ENCODE data around the gene CCDC9B.

GRCh38 chr15:40295297-40295696 is 45.4 kb downstream of the CCDC9B start:
- TF ChIP-seq, protein P1, sequence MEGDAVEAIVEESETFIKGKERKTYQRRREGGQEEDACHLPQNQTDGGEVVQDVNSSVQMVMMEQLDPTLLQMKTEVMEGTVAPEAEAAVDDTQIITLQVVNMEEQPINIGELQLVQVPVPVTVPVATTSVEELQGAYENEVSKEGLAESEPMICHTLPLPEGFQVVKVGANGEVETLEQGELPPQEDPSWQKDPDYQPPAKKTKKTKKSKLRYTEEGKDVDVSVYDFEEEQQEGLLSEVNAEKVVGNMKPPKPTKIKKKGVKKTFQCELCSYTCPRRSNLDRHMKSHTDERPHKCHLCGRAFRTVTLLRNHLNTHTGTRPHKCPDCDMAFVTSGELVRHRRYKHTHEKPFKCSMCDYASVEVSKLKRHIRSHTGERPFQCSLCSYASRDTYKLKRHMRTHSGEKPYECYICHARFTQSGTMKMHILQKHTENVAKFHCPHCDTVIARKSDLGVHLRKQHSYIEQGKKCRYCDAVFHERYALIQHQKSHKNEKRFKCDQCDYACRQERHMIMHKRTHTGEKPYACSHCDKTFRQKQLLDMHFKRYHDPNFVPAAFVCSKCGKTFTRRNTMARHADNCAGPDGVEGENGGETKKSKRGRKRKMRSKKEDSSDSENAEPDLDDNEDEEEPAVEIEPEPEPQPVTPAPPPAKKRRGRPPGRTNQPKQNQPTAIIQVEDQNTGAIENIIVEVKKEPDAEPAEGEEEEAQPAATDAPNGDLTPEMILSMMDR (IDR thresholded peaks at IDR 0.05; ENCODE audit: insufficient read depth, low read length) = no peak
- TF ChIP-seq, protein P2, sequence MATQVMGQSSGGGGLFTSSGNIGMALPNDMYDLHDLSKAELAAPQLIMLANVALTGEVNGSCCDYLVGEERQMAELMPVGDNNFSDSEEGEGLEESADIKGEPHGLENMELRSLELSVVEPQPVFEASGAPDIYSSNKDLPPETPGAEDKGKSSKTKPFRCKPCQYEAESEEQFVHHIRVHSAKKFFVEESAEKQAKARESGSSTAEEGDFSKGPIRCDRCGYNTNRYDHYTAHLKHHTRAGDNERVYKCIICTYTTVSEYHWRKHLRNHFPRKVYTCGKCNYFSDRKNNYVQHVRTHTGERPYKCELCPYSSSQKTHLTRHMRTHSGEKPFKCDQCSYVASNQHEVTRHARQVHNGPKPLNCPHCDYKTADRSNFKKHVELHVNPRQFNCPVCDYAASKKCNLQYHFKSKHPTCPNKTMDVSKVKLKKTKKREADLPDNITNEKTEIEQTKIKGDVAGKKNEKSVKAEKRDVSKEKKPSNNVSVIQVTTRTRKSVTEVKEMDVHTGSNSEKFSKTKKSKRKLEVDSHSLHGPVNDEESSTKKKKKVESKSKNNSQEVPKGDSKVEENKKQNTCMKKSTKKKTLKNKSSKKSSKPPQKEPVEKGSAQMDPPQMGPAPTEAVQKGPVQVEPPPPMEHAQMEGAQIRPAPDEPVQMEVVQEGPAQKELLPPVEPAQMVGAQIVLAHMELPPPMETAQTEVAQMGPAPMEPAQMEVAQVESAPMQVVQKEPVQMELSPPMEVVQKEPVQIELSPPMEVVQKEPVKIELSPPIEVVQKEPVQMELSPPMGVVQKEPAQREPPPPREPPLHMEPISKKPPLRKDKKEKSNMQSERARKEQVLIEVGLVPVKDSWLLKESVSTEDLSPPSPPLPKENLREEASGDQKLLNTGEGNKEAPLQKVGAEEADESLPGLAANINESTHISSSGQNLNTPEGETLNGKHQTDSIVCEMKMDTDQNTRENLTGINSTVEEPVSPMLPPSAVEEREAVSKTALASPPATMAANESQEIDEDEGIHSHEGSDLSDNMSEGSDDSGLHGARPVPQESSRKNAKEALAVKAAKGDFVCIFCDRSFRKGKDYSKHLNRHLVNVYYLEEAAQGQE (IDR thresholded peaks at IDR 0.05; ENCODE audit: insufficient replicate concordance, low read depth) = no peak
- TF ChIP-seq SPI1 (IDR thresholded peaks at IDR 0.05; ENCODE audit: borderline replicate concordance, low read depth) = no peak

All from HL-60 (cell line).